ENCODE measurements around the gene SSNA1. TPM values are rescaled to one million over a fixed set of nuclear protein-coding genes. Genes with fewer than 3 reads are reported as not detected.

The SSNA1 gene
- total RNA-seq, 5 donors from 2014 or later (not counting 1 experiment from before 2014, with no cell fraction given): 37.0 to 71.6 (median 64.0) TPM

- POLR2A ChIA-PET: interaction anchor here in 1 of 2 donors (0.8 kb wide), 1 partner anchor 15 kb away, joined by 3 read pairs; the partner anchor contains the start of gene ANAPC2
- H3K27me3 Mint-ChIP-seq: peaks cover 5 to 15% of the 10 kb centered on the region in 2 donors
Observed at GRCh38 chr9:137172901-137173795, 15.3 kb upstream of the SSNA1 start.

DNA sequence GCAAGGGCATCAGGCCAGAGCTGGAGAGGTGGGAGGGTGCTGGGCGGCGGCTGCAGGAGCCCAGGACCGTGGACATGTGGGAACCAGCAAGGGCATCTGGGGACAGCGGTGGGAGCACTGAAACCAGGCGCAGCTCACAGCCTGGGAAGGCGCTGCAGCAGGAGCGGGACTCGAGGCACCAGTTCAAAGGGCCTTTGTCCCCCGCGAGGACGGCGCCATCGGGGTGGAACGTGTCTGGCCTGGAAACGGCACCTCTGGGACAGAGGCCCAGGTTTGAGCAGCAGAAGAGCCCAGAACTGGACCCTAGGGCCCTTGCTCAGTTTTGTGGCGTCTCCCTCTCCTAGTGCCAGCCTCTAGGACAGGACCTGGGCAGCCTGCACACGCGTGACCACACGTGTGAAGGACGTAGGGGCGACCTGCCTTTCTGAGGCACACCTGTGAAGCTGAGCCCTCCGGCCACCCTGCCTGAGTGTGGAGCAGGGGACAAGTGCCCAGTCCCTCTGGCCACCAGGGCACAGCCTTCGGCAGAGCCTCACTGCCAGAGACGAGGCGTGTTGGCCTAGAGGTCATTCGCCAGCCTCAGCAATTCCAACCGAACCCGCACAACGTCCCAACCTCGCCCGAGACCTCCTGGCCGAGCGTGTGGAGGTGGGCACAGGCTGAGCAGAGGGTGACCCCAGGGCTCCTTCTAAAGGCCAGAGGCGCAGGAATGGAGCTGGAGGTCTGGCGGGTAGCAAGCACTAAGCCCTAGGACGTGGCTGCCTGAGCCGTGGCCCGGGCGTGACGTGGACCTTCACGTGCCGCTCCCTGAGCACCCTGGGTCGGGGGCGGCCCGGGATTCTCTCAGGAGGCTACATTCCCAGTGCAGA lies 14.4 kb upstream of the SSNA1 start:
- Mint-ChIP-seq H3K36me3 (no peaks in the 10 kb centered on the region), H3K4me3 (no peak overlapping the region), H3K27me3 (peaks cover 5 to 14% of the 10 kb centered on the region in 2 donors), H3K27ac (no peak overlapping the region), H3K4me1 (peaks cover 0 to 2% (median 0%) of the 10 kb centered on the region in 3 donors), H3K9me3 (no peaks in the 10 kb centered on the region)
- Histone ChIP-seq H3K4me1 (ENCODE audit: control insufficient read depth in 1 of 2, extremely low read depth in 1 of 2, insufficient read depth in 2 of 2, low read length in 2 of 2) (peaks cover 0 to 18% of the 10 kb centered on the region in 2 experiments), H3K27me3 (replicated peaks in 1 of 2; ENCODE audit: control insufficient read depth in 2 of 2, extremely low read depth in 1 of 2, insufficient read depth in 2 of 2, low read length in 1 of 2) (peaks cover 0 to 50% of the 10 kb centered on the region in 2 experiments), H3K9me3 (no peaks in the 10 kb centered on the region), H3K36me3 (ENCODE audit: control insufficient read depth in 2 of 2, extremely low read depth in 1 of 2, insufficient read depth in 1 of 2, low read length in 1 of 2) (peaks cover 6 to 9% of the 10 kb centered on the region in 2 donors), H3K27ac (ENCODE audit: low read length) (no peak overlapping the region), H3K4me3 (ENCODE audit: control insufficient read depth in 1 of 2, extremely low read depth in 1 of 2, low read length in 1 of 2) (no peak overlapping the region)
- ATAC-seq (replicated peaks in 1 of 4) (peak in 1 of 4 experiments; percentile 3), DNase-seq (no peak)
- ChIA-PET POLR2A (no interaction called here), CTCF (no interaction called here)
- WGBS (ENCODE audit: insufficient coverage): 77% methylated on average over 45 of the region's 45 CpGs

More at GRCh38 chr9:137172901-137173795, 15.3 kb upstream of the SSNA1 start:
- WGBS (ENCODE audit: insufficient coverage): 34% methylated on average over 14 of the region's 21 CpGs
- Histone ChIP-seq H3K9me3 (no peaks in the 10 kb centered on the region), H3K4me1 (ENCODE audit: control insufficient read depth in 1 of 2, extremely low read depth in 1 of 2, insufficient read depth in 2 of 2, low read length in 2 of 2) (peaks cover 0 to 22% of the 10 kb centered on the region in 2 experiments), H3K36me3 (ENCODE audit: control insufficient read depth in 2 of 2, extremely low read depth in 1 of 2, insufficient read depth in 1 of 2, low read length in 1 of 2) (peaks cover 1 to 2% of the 10 kb centered on the region in 2 donors), H3K4me3 (ENCODE audit: control insufficient read depth in 1 of 2, extremely low read depth in 1 of 2, low read length in 1 of 2) (no peak overlapping the region), H3K27me3 (replicated peaks in 1 of 2; ENCODE audit: control insufficient read depth in 2 of 2, extremely low read depth in 1 of 2, insufficient read depth in 2 of 2, low read length in 1 of 2) (peaks cover 0 to 57% of the 10 kb centered on the region in 2 experiments), H3K27ac (ENCODE audit: low read length) (no peak overlapping the region)
- H3K27ac Mint-ChIP-seq: no peak overlapping the region
- no peak overlapping the region for H3K4me3 Mint-ChIP-seq
- DNase-seq (no peak), ATAC-seq (replicated peaks in 1 of 4) (no peak)
- H3K36me3 Mint-ChIP-seq: no peaks in the 10 kb centered on the region
- peaks cover 0 to 4% (median 0%) of the 10 kb centered on the region in 3 donors for H3K4me1 Mint-ChIP-seq
- CTCF ChIA-PET: no interaction called here
- H3K9me3 Mint-ChIP-seq: no peaks in the 10 kb centered on the region

- Histone ChIP-seq H3K4me1 (ENCODE audit: control insufficient read depth in 1 of 2, extremely low read depth in 1 of 2, insufficient read depth in 2 of 2, low read length in 2 of 2) (peaks cover 0 to 18% of the 10 kb centered on the region in 2 experiments), H3K36me3 (ENCODE audit: control insufficient read depth in 2 of 2, extremely low read depth in 1 of 2, insufficient read depth in 1 of 2, low read length in 1 of 2) (peaks cover 12 to 17% of the 10 kb centered on the region in 2 donors), H3K27me3 (replicated peaks in 1 of 2; ENCODE audit: control insufficient read depth in 2 of 2, extremely low read depth in 1 of 2, insufficient read depth in 2 of 2, low read length in 1 of 2) (peaks cover 0 to 46% of the 10 kb centered on the region in 2 experiments), H3K27ac (ENCODE audit: low read length) (no peak overlapping the region), H3K9me3 (no peaks in the 10 kb centered on the region), H3K4me3 (ENCODE audit: control insufficient read depth in 1 of 2, extremely low read depth in 1 of 2, low read length in 1 of 2) (no peak overlapping the region)
- peak in 3 of 4 experiments; percentile 22 to 36 (median 33) for ATAC-seq (replicated peaks in 1 of 4)
- Mint-ChIP-seq H3K36me3 (no peaks in the 10 kb centered on the region), H3K27me3 (peaks cover 5 to 14% of the 10 kb centered on the region in 2 donors), H3K4me3 (peak overlapping the region in 1 of 3 donors; percentile 40), H3K9me3 (no peaks in the 10 kb centered on the region), H3K4me1 (peaks cover 0 to 2% (median 0%) of the 10 kb centered on the region in 3 donors), H3K27ac (no peak overlapping the region)
- POLR2A ChIA-PET: no interaction called here
- 29% methylated on average over 26 of the region's 34 CpGs for whole genome bisulfite sequencing (ENCODE audit: insufficient coverage)
- DNase-seq: peak in 3 of 35 experiments; percentile 17 to 30 (median 20)
- CTCF ChIA-PET: no interaction called here
Observed at GRCh38 chr9:137174722-137175293, 13.7 kb upstream of the SSNA1 start.

DNA sequence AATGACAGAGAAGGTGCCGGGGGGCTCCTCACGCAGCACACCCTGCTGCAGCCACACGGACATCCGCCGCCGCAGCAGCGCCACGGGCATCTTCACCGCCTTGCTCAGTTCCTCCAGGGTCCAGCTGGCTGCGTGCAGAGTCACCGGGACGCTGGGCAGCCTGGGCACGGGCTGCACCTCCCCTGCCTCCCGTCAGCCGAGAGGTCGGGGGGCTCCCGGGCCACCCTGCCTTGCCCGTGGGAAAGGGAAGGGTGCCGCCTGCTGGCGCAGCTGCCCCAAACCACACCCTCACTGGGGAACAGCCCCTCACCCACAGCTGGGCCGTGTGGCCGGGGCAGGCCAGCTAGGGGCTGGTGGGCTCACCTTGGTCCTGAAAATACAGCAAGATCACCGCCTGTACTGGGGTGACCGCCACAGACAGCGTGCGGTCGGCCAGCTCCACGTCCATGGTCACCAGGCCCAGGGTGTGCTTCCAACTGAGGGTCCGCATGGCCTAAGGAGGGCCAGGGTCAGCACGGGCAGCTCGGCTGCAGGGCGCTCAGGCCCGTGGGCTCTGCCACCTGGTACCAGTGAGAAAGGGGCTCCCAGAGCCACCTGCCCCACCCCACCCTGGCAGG lies 13.0 kb upstream of the SSNA1 start:
- no peaks in the 10 kb centered on the region for H3K9me3 Mint-ChIP-seq
- no peak overlapping the region for H3K27ac ChIP-seq (ENCODE audit: low read length)
- H3K4me1 ChIP-seq (ENCODE audit: control insufficient read depth in 1 of 2, extremely low read depth in 1 of 2, insufficient read depth in 2 of 2, low read length in 2 of 2): peaks cover 0 to 18% of the 10 kb centered on the region in 2 experiments
- peaks cover 16 to 23% of the 10 kb centered on the region in 2 donors for H3K36me3 ChIP-seq (ENCODE audit: control insufficient read depth in 2 of 2, extremely low read depth in 1 of 2, insufficient read depth in 1 of 2, low read length in 1 of 2)
- peaks cover 0 to 2% (median 0%) of the 10 kb centered on the region in 3 donors for H3K4me1 Mint-ChIP-seq
- H3K36me3 Mint-ChIP-seq: no peaks in the 10 kb centered on the region
- ChIA-PET POLR2A (interaction anchor here in 1 of 2 donors (0.5 kb wide), 1 partner anchor 56 kb away, joined by 3 read pairs; no protein-coding TSS in a partner anchor), CTCF (no interaction called here)
- no peak overlapping the region for H3K27ac Mint-ChIP-seq
- peaks cover 1 to 8% of the 10 kb centered on the region in 2 donors for H3K27me3 Mint-ChIP-seq
- 59% methylated on average over 21 of the region's 33 CpGs for WGBS (ENCODE audit: insufficient coverage)
- peaks cover 0 to 40% of the 10 kb centered on the region in 2 experiments for H3K27me3 ChIP-seq (replicated peaks in 1 of 2; ENCODE audit: control insufficient read depth in 2 of 2, extremely low read depth in 1 of 2, insufficient read depth in 2 of 2, low read length in 1 of 2)
- DNase-seq (no peak), ATAC-seq (replicated peaks in 1 of 4) (peak in 2 of 4 experiments; percentile 18 to 24)
- H3K4me3 Mint-ChIP-seq: peak overlapping the region in 1 of 3 donors; percentile 40
- H3K4me3 ChIP-seq (ENCODE audit: control insufficient read depth in 1 of 2, extremely low read depth in 1 of 2, low read length in 1 of 2): no peak overlapping the region
- H3K9me3 ChIP-seq: no peaks in the 10 kb centered on the region

DNA sequence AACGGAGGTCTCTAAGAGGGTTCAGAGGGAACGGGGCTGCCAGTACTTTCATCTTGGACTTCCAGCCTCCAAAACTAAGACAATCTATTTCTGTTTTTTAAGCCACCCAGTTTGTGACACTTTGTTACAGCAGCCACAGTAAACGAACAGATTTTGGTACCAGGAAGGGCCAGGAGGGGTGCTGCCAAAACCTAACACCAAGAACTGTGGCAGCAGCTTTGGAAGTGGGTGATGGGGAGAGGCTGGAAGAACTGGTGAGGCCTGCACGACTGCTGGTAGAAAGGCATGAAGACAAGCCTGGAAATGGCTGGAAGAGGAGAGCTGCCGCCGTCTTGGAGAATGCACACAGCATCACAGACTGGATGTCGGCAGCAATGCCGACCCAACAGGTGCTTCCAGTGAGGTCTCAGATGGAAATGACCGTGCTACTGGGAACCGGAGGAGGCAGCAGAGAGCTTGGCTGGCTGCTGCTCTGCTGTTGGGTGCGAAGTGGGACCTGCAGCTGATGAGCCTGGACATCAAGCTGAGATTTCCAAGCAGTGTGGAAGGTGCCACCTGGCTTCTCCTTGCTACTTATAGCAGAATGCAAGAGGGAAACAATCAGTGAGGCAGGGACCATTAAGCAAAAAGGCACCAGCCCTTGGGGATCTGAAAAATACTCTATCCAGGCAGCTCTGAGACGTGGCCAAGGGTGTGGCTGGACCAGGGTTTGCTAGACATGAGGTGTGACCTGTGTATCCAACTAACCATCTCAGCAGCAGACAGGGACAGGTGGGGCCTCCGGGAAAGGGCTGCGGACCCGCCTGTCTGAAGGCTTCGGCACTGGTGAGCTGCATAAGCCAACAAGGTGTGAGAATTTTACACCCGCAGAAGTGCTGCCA lies 11.9 kb upstream of the SSNA1 start:
- H3K4me1 ChIP-seq (ENCODE audit: control insufficient read depth in 1 of 2, extremely low read depth in 1 of 2, insufficient read depth in 2 of 2, low read length in 2 of 2): peaks cover 0 to 18% of the 10 kb centered on the region in 2 experiments
- H3K27ac Mint-ChIP-seq: no peak overlapping the region
- DNase-seq: peak in 7 of 35 experiments; percentile 8 to 51 (median 19)
- POLR2A ChIA-PET: interaction anchor here in 1 of 2 donors (0.5 kb wide), 1 partner anchor 57 kb away, joined by 3 read pairs; no protein-coding TSS in a partner anchor
- H3K27ac ChIP-seq (ENCODE audit: low read length): no peak overlapping the region
- peak; percentile 34 to 54 (median 48) for ATAC-seq (replicated peaks in 1 of 4)
- peaks cover 0 to 2% of the 10 kb centered on the region in 2 donors for H3K27me3 Mint-ChIP-seq
- H3K4me3 ChIP-seq (ENCODE audit: control insufficient read depth in 1 of 2, extremely low read depth in 1 of 2, low read length in 1 of 2): no peak overlapping the region
- no peaks in the 10 kb centered on the region for H3K9me3 Mint-ChIP-seq
- peaks cover 0 to 2% (median 0%) of the 10 kb centered on the region in 3 donors for H3K4me1 Mint-ChIP-seq
- peaks cover 21 to 34% of the 10 kb centered on the region in 2 donors for H3K36me3 ChIP-seq (ENCODE audit: control insufficient read depth in 2 of 2, extremely low read depth in 1 of 2, insufficient read depth in 1 of 2, low read length in 1 of 2)
- CTCF ChIA-PET: no interaction called here
- H3K27me3 ChIP-seq (replicated peaks in 1 of 2; ENCODE audit: control insufficient read depth in 2 of 2, extremely low read depth in 1 of 2, insufficient read depth in 2 of 2, low read length in 1 of 2): peaks cover 0 to 29% of the 10 kb centered on the region in 2 experiments
- no peaks in the 10 kb centered on the region for H3K9me3 ChIP-seq
- WGBS (ENCODE audit: insufficient coverage): 70% methylated on average over 13 of the region's 17 CpGs
- peaks cover under 1% of the 10 kb centered on the region for H3K36me3 Mint-ChIP-seq
- no peak overlapping the region for H3K4me3 Mint-ChIP-seq
